Measurements from ENCODE around the gene TENT4B.

Gene TENT4B

DNA sequence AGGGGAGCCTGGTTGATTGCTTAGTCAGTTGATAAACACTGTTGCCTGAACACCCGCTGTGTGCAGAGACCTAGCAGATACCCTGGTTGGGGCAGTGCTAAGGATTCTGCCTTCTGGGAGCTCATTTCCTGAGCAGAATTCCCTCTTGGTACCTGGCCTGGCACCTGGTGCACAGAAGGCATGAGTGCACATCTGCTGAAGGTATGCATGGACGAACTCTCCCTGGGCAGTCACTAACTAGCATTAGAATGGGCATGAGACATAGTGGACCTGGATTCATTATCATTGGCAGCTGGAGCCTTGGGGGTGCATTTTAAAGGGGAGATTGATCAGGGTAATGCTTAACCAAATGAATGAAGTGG is 126.4 kb downstream of the TENT4B start:
- Histone ChIP-seq H3K9ac (ENCODE audit: low read depth, low read length) (no peak overlapping the region), H3K9me3 (ENCODE audit: control insufficient read depth, insufficient read depth, low read length) (no peaks in the 10 kb centered on the region), H3K4me3 (ENCODE audit: low read depth, low read length) (no peak overlapping the region), H3K27me3 (ENCODE audit: control insufficient read depth, insufficient read depth, low read length) (no peaks in the 10 kb centered on the region), H3K36me3 (ENCODE audit: control insufficient read depth, insufficient read depth, low read length) (no peaks in the 10 kb centered on the region), H3K4me1 (ENCODE audit: control insufficient read depth, insufficient read depth, low read length) (no peaks in the 10 kb centered on the region)

DNA sequence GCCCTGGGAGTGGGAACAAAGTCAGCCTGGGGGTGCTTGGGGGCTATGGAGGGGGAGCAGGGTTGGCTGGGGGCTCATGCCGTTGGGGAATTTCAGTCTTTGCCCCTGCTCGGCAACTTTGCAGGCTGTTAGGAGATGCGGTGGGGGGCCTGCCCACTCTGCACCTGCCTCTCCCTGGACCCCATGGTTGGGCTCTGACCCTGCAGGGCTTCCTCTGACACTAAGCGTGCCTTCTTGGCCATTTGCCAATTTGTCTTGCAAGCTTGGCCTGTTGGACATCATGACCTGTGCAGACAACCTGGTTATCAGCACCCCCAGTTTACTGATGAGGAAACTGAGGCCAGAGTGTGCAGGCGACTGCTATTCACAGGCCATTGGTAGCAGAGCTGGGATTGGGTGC is 127.8 kb downstream of the TENT4B start:
- H3K36me3 ChIP-seq (ENCODE audit: control insufficient read depth, insufficient read depth, low read length): no peaks in the 10 kb centered on the region
- H3K4me3 ChIP-seq (ENCODE audit: low read depth, low read length): no peak overlapping the region
- H3K9ac ChIP-seq (ENCODE audit: low read depth, low read length): no peak overlapping the region
- no peaks in the 10 kb centered on the region for H3K9me3 ChIP-seq (ENCODE audit: control insufficient read depth, insufficient read depth, low read length)
- no peaks in the 10 kb centered on the region for H3K27me3 ChIP-seq (ENCODE audit: control insufficient read depth, insufficient read depth, low read length)
- no peaks in the 10 kb centered on the region for H3K4me1 ChIP-seq (ENCODE audit: control insufficient read depth, insufficient read depth, low read length)
